GM12878 (cell line): ENCODE data around the gene CCDC14. TPM values are rescaled to one million over a fixed set of nuclear protein-coding genes. Genes with fewer than 3 reads are reported as not detected.

Experiments used
- ATAC-seq: fragments of 200-7000 bp; cut with Tn5 transposase; 3 replicates; pipeline ENCODE4 v1.9.1; 2020; ENCODE audit warnings: mild to moderate bottlenecking, moderate library complexity
- BruUV-seq: library from RNA; stranded (reverse); fragments of 400-500 nt; replicated peaks from 2 replicates; lab custom pipeline; 2021; lab: Mats Ljungman, UMichigan
- CTCF ChIA-PET: fragments of 300-600 bp; sonication (Branson Sonifier 250); formaldehyde crosslinking; extraction: SDS; loops from one replicate; lab custom pipeline; 2021; ENCODE audit warnings: inconsistent platforms; lab: Yijun Ruan, JAX
- POLR2A ChIA-PET: fragments of 350-600 bp; formaldehyde crosslinking; extraction: SDS; loops from one replicate; lab custom pipeline; 2021; ENCODE audit warnings: inconsistent platforms; lab: Charles Lee
- RAD21 ChIA-PET: fragments of 300-600 bp; sonication (Branson Sonifier 250); formaldehyde crosslinking; loops from one replicate; lab custom pipeline; 2023; ENCODE audit warnings: antibody characterized with exemption; ENCODE audit not compliant: unreplicated experiment; lab: Charles Lee
- SMC1A ChIA-PET: fragments of 300-600 bp; sonication (Branson Sonifier 250); formaldehyde crosslinking; loops from one replicate; lab custom pipeline; 2023; ENCODE audit not compliant: unreplicated experiment, uncharacterized antibody; lab: Charles Lee
- DNase-seq: peaks from one replicate; pipeline ENCODE4 v3.0.0-alpha.2; 2011; ENCODE audit warnings: low read depth, low spot score
- FAIRE-seq: peaks from 3 replicates; lab custom pipeline; 2011; peaks lifted over from hg19 to GRCh38; lab: Jason Lieb, UNC
- H2AFZ ChIP-seq: 2 replicates; pipeline ENCODE4 v1.6.0; 2011; ENCODE audit warnings: low read depth, low read length, control low read depth; ENCODE audit not compliant: control insufficient read depth
- H3K27ac ChIP-seq: 2 replicates; pipeline ENCODE4 v1.5.1; 2011; ENCODE audit warnings: control low read depth; ENCODE audit not compliant: control insufficient read depth, insufficient read depth
- H3K27me3 ChIP-seq, 2 experiments: replicated peaks in 1 of 2; 2 replicates each; pipeline versions ENCODE4 v1.6.0 to v1.6.1; 2011; ENCODE audit warnings: low read length in 1 of 2; ENCODE audit not compliant: control insufficient read depth in 2 of 2, insufficient read depth in 2 of 2
- H3K36me3 ChIP-seq, 2 experiments: 2 replicates each; pipeline ENCODE4 v1.5.1; 2011; ENCODE audit warnings: low read length in 1 of 2; ENCODE audit not compliant: control insufficient read depth in 2 of 2, insufficient read depth in 2 of 2
- H3K4me1 ChIP-seq: 2 replicates; pipeline ENCODE4 v1.6.1; 2011; ENCODE audit warnings: mild to moderate bottlenecking, low read length, moderate library complexity, mixed read lengths; ENCODE audit not compliant: control insufficient read depth, insufficient read depth
- H3K4me2 ChIP-seq: 2 replicates; pipeline ENCODE4 v1.6.0; 2011; ENCODE audit warnings: control low read depth; ENCODE audit not compliant: control insufficient read depth, insufficient read depth
- H3K4me3 ChIP-seq: fragments of 200-600 bp; sonication (generic); 2 replicates; pipeline ENCODE4 v1.5.1; 2016
- H3K79me2 ChIP-seq: 2 replicates; pipeline ENCODE4 v1.6.0; 2011; ENCODE audit warnings: low read length; ENCODE audit not compliant: control insufficient read depth, insufficient read depth
- H3K9ac ChIP-seq: 2 replicates; pipeline ENCODE4 v1.8.0; 2011; ENCODE audit warnings: low read length, control low read depth, mixed read lengths; ENCODE audit not compliant: control insufficient read depth, insufficient read depth
- H3K9me3 ChIP-seq: replicated peaks from 3 replicates; pipeline ENCODE4 v1.5.1; 2011; ENCODE audit warnings: mild to moderate bottlenecking, low read length; ENCODE audit not compliant: control insufficient read depth, insufficient read depth
- H4K20me1 ChIP-seq: 2 replicates; pipeline ENCODE4 v1.6.0; 2011; ENCODE audit not compliant: control insufficient read depth, insufficient read depth
- BRCA1 ChIP-seq: IDR thresholded peaks from 2 replicates; pipeline ENCODE4 v1.6.1; 2011; ENCODE audit warnings: low read depth, low read length, improper control_type of control experiment
- CHD2 ChIP-seq: IDR thresholded peaks from 2 replicates; pipeline ENCODE4 v1.6.1; 2011; ENCODE audit warnings: low read depth, low read length, improper control_type of control experiment, borderline replicate concordance
- CTCF ChIP-seq, 3 experiments: IDR thresholded peaks in 2 of 3; conservative IDR thresholded peaks in 1 of 3; 2 replicates each; pipeline ENCODE4 v1.5.1; 2011; ENCODE audit warnings: low read depth in 3 of 3, low read length in 3 of 3, mild to moderate bottlenecking in 3 of 3, control low read depth in 2 of 3, moderate library complexity in 2 of 3, inconsistent platforms in 1 of 3, mixed read lengths in 1 of 3; ENCODE audit not compliant: control insufficient read depth in 2 of 3, insufficient read depth in 1 of 3; ENCODE audit errors: extremely low read depth in 1 of 3
- MXI1 ChIP-seq: fragments of 150-350 bp; IDR thresholded peaks from 2 replicates; pipeline ENCODE4 v1.6.1; 2011; ENCODE audit warnings: low read depth, mild to moderate bottlenecking, inconsistent platforms, low read length, improper control_type of control experiment
- NFIC ChIP-seq: IDR thresholded peaks from 2 replicates; pipeline ENCODE4 v1.6.1; 2012; ENCODE audit warnings: low read depth, mild to moderate bottlenecking, inconsistent platforms, low read length, moderate library complexity
- NR2C1 ChIP-seq: fragments of 450-650 bp; IDR thresholded peaks from 2 replicates; pipeline ENCODE4 v1.6.1; 2017; ENCODE audit warnings: antibody characterized with exemption, mild to moderate bottlenecking, moderate library complexity
- TCF7 ChIP-seq: IDR thresholded peaks from 2 replicates; pipeline ENCODE4 v1.6.1; 2014; ENCODE audit warnings: antibody characterized with exemption, borderline replicate concordance
- YY1 ChIP-seq: IDR thresholded peaks from 2 replicates; pipeline ENCODE4 v1.6.1; 2011; ENCODE audit warnings: low read depth, mild to moderate bottlenecking, low read length
- ZZZ3 ChIP-seq: IDR thresholded peaks from 2 replicates; pipeline ENCODE4 v1.6.1; 2011; ENCODE audit warnings: low read depth; ENCODE audit not compliant: control insufficient read depth, insufficient read length
- WGBS: methylation state at CpG from one replicate; pipeline ENCODE4 v1.1.6; 2016; ENCODE audit warnings: low lambda C conversion rate; ENCODE audit not compliant: insufficient replicate concordance, insufficient coverage; ENCODE audit errors: missing lambda C conversion rate; 5-methylcytosine and 5-hydroxymethylcytosine counted together
- in situ Hi-C: fragments of 300-500 bp; cut with MboI; formaldehyde crosslinking; loops from 9 replicates; pipeline ENCODE4 v1.14.3; 2018; ENCODE audit warnings: mixed read lengths
- intact Hi-C: fragments of 100-400 bp; cut with micrococcal nuclease; formaldehyde crosslinking; loops from one replicate; pipeline ENCODE4 v1.14.2; 2022; ENCODE audit not compliant: unreplicated experiment
- polyA plus RNA-seq, 11 experiments: library from polyadenylated mRNA; depleted of rRNA in 4 of 11; unstranded in 6 of 11; stranded (reverse) in 5 of 11; fragments of >200 nt; fragmentation: Nextera tagmentation in 4 of 11; fragmentation: Illumina TruSeq in 1 of 11; extraction: Ambion mirVana in 4 of 11; extraction: Trizol in 1 of 11; gene quantifications; 1 replicate in 1 of 11; 2 replicates in 10 of 11; pipeline versions ENCODE4 v1.2.1 to v1.2.3, GENCODE V29; 2011 to 2016; ENCODE audit warnings: inconsistent platforms in 2 of 11, missing spikeins in 2 of 11, low read depth in 1 of 11
- total RNA-seq, 4 experiments: library from RNA; depleted of rRNA in 3 of 4; stranded (reverse); fragments of >200 nt in 3 of 4; fragmentation: Illumina TruSeq in 1 of 4; extraction: Trizol in 1 of 4; gene quantifications; 2 replicates each; pipeline versions ENCODE4 v1.2.1 to v1.2.3, GENCODE V29; 2013 to 2021
- TF ChIP-seq, protein P1 (sequence below): fragments of 450-650 bp; formaldehyde crosslinking; IDR thresholded peaks from 2 replicates; pipeline ENCODE4 v1.4.0; 2022; ENCODE audit warnings: mild to moderate bottlenecking, moderate library complexity

The CCDC14 gene
- total and polyA plus RNA-seq, 10 of the 15 experiments (the other 5 are each of a cell fraction or from before 2014, with no cell fraction given) = 15.9 to 104 (median 43.0) TPM

- no peak for FAIRE-seq
- Histone ChIP-seq H3K36me3 (no peaks in the 10 kb centered on the region), H3K4me1 (no peaks in the 10 kb centered on the region), H3K9me3 (no peaks in the 10 kb centered on the region), H3K4me2 (no peak overlapping the region), H3K9ac (no peak overlapping the region), H2AFZ (no peak overlapping the region), H3K4me3 (no peak overlapping the region), H3K79me2 (no peaks in the 10 kb centered on the region), H4K20me1 (no peaks in the 10 kb centered on the region), H3K27me3 (peaks cover 1 to 5% of the 10 kb centered on the region in 2 experiments; a peak in 2 of 4 replicates), H3K27ac (no peak overlapping the region)
- ChIA-PET CTCF (no interaction called here), SMC1A (no interaction called here), POLR2A (no interaction called here), RAD21 (no interaction called here)
- TF ChIP-seq TCF7 = no peak
- peak in 2 of 3 experiments; percentile 27 to 28; a peak in 2 of 6 replicates for TF ChIP-seq CTCF (IDR thresholded peaks at IDR 0.05 in 2 of 3, conservative IDR thresholded peaks at IDR 0.05 in 1 of 3; ENCODE audit: control insufficient read depth in 2 of 3, extremely low read depth in 1 of 3, insufficient read depth in 1 of 3, low read depth in 3 of 3, low read length in 3 of 3)
- no TSS peak for BruUV-seq
- no peak for DNase-seq
- in situ Hi-C loops (no loop called here), intact Hi-C loops (loop anchor here (5.0 kb wide), 1 partner anchor 101 kb away; no protein-coding TSS in a partner anchor)
- no peak for ATAC-seq
- WGBS = 33% methylated on average over 6 of the region's 6 CpGs
Measured at GRCh38 chr3:123880998-123881561, 79.9 kb downstream of the CCDC14 start.

DNA sequence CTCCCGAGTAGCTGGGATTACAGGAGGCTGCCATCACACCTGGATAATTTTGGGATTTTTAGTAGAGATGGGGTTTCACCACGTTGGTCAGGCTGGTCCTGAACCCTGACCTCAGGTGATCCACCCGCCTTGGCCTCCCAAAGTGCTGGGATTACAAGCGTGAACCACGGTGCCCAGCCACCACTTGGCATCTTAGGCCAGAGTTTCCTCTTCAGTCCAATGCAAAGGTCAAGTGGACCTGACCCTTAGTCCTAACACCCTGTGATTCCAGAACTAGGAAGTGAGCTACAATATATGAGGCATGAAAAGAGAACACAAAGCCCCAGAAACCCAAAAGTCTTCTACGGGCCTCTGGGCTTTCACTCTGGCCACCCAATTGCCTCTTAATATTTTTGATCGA is 82.2 kb downstream of the CCDC14 start:
- H3K27me3 ChIP-seq = peaks cover 0 to 3% of the 10 kb centered on the region in 2 experiments; a peak in 2 of 4 replicates
- FAIRE-seq = no peak
- no peaks in the 10 kb centered on the region for H4K20me1 ChIP-seq
- SMC1A ChIA-PET = no interaction called here
- RAD21 ChIA-PET = no interaction called here
- in situ Hi-C loops = no loop called here
- ATAC-seq = no peak
- 51% methylated on average over 7 of the region's 7 CpGs for WGBS
- intact Hi-C loops = loop anchor here (10.0 kb wide), 1 partner anchor 206 kb away; no protein-coding TSS in a partner anchor
- POLR2A ChIA-PET = no interaction called here
- CTCF ChIA-PET = no interaction called here
- H3K9ac ChIP-seq = no peak overlapping the region
- no TSS peak for BruUV-seq
- no peak for DNase-seq
- no peak overlapping the region for H3K4me3 ChIP-seq
- no peak overlapping the region for H3K27ac ChIP-seq
- H3K36me3 ChIP-seq = no peaks in the 10 kb centered on the region
- no peaks in the 10 kb centered on the region for H3K79me2 ChIP-seq
- no peaks in the 10 kb centered on the region for H3K4me1 ChIP-seq
- H2AFZ ChIP-seq = no peak overlapping the region
- no peak overlapping the region for H3K4me2 ChIP-seq
- no peaks in the 10 kb centered on the region for H3K9me3 ChIP-seq
- no peak for TF ChIP-seq CHD2
- no peak for TF ChIP-seq NFIC
- TF ChIP-seq YY1 = no peak
- TF ChIP-seq ZZZ3 = no peak
- TF ChIP-seq, protein P1, sequence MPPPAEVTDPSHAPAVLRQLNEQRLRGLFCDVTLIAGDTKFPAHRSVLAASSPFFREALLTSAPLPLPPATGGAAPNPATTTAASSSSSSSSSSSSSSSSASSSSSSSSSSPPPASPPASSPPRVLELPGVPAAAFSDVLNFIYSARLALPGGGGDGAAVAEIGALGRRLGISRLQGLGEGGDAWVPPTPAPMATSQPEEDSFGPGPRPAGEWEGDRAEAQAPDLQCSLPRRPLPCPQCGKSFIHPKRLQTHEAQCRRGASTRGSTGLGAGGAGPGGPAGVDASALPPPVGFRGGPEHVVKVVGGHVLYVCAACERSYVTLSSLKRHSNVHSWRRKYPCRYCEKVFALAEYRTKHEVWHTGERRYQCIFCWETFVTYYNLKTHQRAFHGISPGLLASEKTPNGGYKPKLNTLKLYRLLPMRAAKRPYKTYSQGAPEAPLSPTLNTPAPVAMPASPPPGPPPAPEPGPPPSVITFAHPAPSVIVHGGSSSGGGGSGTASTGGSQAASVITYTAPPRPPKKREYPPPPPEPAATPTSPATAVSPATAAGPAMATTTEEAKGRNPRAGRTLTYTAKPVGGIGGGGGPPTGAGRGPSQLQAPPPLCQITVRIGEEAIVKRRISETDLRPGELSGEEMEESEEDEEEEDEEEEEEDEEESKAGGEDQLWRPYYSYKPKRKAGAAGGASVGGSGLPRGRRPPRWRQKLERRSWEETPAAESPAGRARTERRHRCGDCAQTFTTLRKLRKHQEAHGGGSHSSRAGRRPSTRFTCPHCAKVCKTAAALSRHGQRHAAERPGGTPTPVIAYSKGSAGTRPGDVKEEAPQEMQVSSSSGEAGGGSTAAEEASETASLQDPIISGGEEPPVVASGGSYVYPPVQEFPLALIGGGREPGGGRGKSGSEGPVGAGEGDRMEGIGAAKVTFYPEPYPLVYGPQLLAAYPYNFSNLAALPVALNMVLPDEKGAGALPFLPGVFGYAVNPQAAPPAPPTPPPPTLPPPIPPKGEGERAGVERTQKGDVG (CRISPR knock-in tag) = no peak
- no peak for TF ChIP-seq BRCA1
- no peak for TF ChIP-seq MXI1
- no peak for TF ChIP-seq NR2C1
